Mesodermal cell (in vitro differentiated cells): Measurements from ENCODE around the gene SHFL. TPM values are rescaled to one million over a fixed set of nuclear protein-coding genes. Genes with fewer than 3 reads are reported as not detected.

Source experiments
- H3K27ac ChIP-seq: 2 replicates; pipeline ENCODE4 v1.7.0; 2013; ENCODE audit warnings: mild to moderate bottlenecking, low read depth, low read length, moderate library complexity; ENCODE audit not compliant: severe bottlenecking
- H3K36me3 ChIP-seq: 2 replicates; pipeline ENCODE4 v1.7.1; 2013; ENCODE audit warnings: mild to moderate bottlenecking, low read length, moderate library complexity; ENCODE audit not compliant: control insufficient read depth, insufficient read depth
- H3K4me1 ChIP-seq: one replicate; pipeline ENCODE4 v1.7.1; 2013; ENCODE audit warnings: mild to moderate bottlenecking, low read length; ENCODE audit not compliant: insufficient read depth, control insufficient read depth, poor library complexity, severe bottlenecking
- H3K4me3 ChIP-seq: 2 replicates; pipeline ENCODE4 v1.7.0; 2013; ENCODE audit warnings: low read length, control low read depth, mild to moderate bottlenecking; ENCODE audit not compliant: insufficient read depth, poor library complexity, severe bottlenecking; ENCODE audit errors: extremely low read depth
- H3K9me3 ChIP-seq: 2 replicates; pipeline ENCODE4 v1.7.1; 2013; ENCODE audit warnings: mild to moderate bottlenecking, low read length, moderate library complexity; ENCODE audit not compliant: control insufficient read depth
- WGBS, 2 experiments: methylation state at CpG; one replicate each; pipeline ENCODE4 v1.1.5; 2013; ENCODE audit warnings: missing lambda C conversion rate in 2 of 2; ENCODE audit not compliant: insufficient coverage in 2 of 2; 5-methylcytosine and 5-hydroxymethylcytosine counted together
- polyA plus RNA-seq, 2 experiments: library from polyadenylated mRNA; stranded (reverse); fragments of 50-300 nt; gene quantifications; one replicate each; pipeline ENCODE4 v1.2.3, GENCODE V29; 2013

The SHFL gene
- 5.1 TPM for polyA plus RNA-seq (2013, experiment 1 of 2)
- polyA plus RNA-seq (2013, experiment 2 of 2), result 3.7 TPM

DNA sequence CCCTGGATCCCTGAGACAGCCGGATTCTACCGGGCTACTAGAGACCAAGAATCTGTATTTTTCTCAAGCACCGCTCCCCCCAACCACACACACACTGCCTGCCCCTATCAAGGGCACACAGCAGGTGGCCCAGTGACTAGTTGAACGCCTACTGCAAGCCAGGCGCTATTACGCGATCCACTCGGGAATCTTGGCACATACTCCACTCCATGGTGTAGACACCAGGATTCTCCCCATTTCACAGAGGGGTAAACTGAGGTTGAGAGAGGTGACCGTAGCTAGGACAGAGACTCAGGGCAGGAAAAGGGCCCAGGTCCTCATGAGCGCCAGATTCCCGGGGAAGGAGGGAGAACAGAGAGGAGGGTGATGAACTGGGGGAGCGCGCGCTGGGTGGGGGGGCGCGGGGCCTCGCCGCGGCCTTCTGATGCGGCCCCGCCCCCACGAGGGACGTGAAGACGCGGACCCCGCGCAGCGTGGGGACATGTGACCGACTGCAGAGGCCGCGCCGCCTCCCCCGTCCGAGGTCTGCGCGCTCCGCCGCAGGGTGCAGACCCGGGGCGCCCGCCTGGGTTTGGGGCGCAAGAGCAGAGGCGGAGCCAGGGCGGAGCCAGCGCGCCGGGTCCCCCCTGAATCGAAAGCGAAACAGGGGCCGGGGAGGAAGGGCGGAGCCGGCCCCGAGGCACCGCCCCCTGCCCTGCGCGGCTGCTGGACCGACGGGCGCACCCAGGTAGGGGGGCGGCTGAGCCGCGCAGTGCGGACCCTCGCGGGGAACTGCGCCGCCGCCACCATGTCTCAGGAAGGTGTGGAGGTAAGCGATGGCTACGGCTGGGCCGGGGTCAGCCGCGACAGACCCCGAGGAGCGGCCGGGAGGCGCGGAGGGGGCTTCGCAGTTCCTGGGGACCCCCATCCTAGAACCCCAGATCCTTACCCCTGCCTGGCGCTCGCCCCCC, at the start of gene SHFL:
Gene SHFL, plus strand, starts transcription at position 677 of the 950 bp plus-strand sequence. Its CDS starts 111 bp downstream, at position 788.
- H3K27ac ChIP-seq, result no peak within 1 kb of the TSS
- WGBS, 2 experiments, result 5% methylated on average over 38 to 58 of the region's 81 CpGs
- H3K9me3 ChIP-seq, result no peaks in the 10 kb centered on the region
- H3K4me3 ChIP-seq, result peak within 1 kb of the TSS; percentile 51
- peaks cover 7% of the 10 kb centered on the region for H3K4me1 ChIP-seq
- H3K36me3 ChIP-seq, result no peaks in the 10 kb centered on the region

DNA sequence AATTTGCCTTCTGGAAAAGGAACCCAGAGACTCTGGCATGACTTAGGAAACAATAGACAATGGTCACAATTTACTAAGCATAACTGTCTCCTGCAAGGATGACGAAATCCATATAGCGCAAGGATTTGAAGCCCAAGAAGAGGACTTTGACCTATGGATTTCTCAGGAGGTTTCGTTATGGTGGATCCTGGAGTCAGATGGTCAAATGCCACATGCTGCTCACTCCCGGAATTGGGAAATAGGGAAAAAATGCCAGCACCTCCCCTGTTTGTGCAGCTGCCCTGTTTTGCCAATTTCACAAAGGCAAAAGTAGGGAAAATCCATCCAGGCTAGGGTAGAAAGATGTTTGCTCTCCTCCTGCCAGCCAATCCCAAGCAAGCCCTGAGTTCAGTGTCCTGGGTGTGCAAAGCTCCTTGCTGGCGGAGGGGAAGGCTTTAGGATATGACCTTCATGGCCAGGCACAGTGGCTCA, 49.5 kb upstream of the SHFL start:
- H3K4me1 ChIP-seq, result no peaks in the 10 kb centered on the region
- peaks cover 2% of the 10 kb centered on the region for H3K9me3 ChIP-seq
- WGBS, 2 experiments, result 79 to 84% methylated on average over 4 to 5 of the region's 5 CpGs
- H3K36me3 ChIP-seq, result no peaks in the 10 kb centered on the region
- H3K4me3 ChIP-seq, result no peak overlapping the region
- no peak overlapping the region for H3K27ac ChIP-seq

DNA sequence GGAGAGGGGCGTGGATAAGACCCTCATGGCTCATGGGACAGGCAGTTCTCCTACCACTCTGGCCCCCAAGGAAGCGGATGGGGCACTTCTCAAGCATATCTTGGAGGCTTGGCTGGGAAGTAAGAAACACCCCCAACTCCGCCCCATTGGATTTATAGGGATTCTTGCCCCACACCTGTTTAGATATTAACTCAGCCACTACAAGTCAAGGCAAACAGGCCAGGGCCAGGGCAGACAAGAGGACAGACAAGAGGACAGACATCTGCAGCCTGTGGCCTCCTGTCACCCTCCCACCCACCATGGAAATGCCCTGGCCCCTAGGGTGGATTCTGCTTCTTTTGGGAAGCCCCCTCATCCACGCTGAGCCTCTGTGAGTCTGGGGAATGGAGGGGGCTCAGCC, 48.8 kb upstream of the SHFL start:
- H3K27ac ChIP-seq, result no peak overlapping the region
- no peaks in the 10 kb centered on the region for H3K4me1 ChIP-seq
- H3K4me3 ChIP-seq, result no peak overlapping the region
- 40 to 54% methylated on average over 1 to 3 of the region's 4 CpGs for WGBS, 2 experiments
- peaks cover 8% of the 10 kb centered on the region for H3K9me3 ChIP-seq
- no peaks in the 10 kb centered on the region for H3K36me3 ChIP-seq

DNA sequence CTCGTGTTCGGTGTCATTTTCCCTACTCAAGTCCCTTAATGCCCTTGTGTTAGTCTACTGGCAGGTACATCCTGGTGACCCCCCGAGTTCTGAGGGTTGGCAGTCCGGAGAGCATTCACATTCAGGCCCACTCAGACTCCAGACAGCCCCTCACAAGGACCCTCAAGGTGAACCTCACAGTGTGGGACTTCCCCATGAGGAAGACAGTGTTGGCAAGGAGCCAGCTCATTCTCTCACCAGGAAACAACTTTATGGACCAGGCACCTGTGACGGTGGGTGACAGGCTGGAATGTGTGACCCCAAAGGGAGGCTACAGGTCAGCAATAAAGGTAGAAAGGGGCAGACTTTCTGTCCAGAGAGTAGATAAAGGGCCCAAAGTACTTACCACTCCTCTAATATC, 48.3 kb upstream of the SHFL start:
- Histone ChIP-seq H3K36me3 (no peaks in the 10 kb centered on the region), H3K4me3 (no peak overlapping the region), H3K4me1 (no peaks in the 10 kb centered on the region), H3K9me3 (peaks cover 8% of the 10 kb centered on the region), H3K27ac (no peak overlapping the region)
- WGBS, 2 experiments, result 62% methylated on average over 4 of the region's 5 CpGs

DNA sequence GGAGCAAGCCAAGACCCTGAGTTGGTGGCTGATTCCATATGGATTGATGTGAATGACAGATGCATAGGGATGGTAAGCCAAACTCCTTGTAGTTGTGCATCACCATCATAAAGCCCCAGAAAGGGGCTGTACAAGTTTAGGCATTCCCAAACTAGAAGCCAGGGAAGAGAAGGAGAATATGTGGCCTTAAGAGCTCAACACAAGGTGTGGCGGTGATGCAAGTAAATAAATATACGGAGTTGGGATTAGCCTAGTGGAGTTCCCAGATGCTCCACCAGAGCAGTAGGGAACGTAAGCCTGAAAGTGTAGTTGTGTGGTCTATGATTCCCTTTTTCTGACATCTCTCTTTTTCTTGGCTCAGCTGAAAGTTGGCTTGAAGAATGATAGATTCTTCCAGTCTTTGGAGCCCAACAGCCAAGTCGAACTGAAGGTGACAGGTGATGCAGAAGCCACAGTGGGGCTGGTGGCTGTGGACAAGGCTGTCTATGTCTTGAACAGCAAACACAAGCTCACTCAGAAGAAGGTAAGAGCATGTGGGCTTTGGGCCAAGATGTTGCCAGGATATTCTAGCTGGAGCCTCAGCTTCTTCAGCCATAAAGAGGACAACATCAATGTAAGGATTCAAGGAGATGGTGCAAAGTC, 42.7 kb upstream of the SHFL start:
- 67 to 84% methylated on average over 3 to 4 of the region's 4 CpGs for WGBS, 2 experiments

DNA sequence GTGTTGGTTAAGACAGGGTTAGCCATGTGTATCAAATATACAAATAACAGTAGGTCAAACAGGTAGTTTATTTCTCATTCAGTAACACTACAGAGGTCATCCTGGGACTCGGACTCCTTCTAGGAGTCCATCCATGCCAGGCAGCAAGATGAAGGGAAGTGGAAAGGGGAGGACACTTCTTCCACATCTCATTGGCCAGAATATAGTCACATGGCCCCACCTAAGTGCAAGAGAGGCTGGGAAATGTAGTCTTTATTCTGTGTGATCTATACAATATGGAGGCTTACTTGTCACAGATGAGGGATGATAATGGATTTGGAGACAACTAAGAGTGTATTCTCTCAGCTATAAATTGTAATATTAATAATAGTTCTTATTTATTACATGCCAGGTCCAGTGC, 41.7 kb upstream of the SHFL start:
- no CpG with 5 or more reads among the region's 1 CpG for WGBS, 2 experiments
- Histone ChIP-seq H3K4me3 (no peak overlapping the region), H3K36me3 (no peaks in the 10 kb centered on the region), H3K4me1 (no peaks in the 10 kb centered on the region), H3K27ac (no peak overlapping the region), H3K9me3 (peaks cover 29% of the 10 kb centered on the region)

More for the DNA sequence above, 42.7 kb upstream of the SHFL start:
- peaks cover 29% of the 10 kb centered on the region for H3K9me3 ChIP-seq
- H3K4me1 ChIP-seq, result no peaks in the 10 kb centered on the region
- no peak overlapping the region for H3K27ac ChIP-seq
- no peak overlapping the region for H3K4me3 ChIP-seq
- no peaks in the 10 kb centered on the region for H3K36me3 ChIP-seq

DNA sequence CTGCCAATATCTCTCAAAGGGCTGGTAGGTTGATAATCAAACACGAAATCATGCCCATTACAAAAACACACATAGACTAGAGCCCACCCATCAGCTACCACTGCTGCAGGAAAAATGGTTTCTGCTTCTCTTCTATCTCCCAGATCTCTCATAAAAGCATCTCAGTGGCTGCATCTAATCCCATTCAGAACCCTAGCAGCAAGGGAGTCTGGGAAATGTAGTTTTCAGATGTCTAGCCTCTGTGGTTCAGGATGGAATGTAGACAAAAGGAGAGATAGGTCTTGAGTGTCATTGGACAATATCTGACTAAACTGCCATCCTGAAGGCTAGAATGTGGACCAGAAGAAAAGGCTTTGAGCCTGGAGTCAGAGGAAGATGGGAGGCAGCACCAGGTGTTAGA, 40.7 kb upstream of the SHFL start:
- no peak overlapping the region for H3K27ac ChIP-seq
- peaks cover 29% of the 10 kb centered on the region for H3K9me3 ChIP-seq
- no peaks in the 10 kb centered on the region for H3K36me3 ChIP-seq
- WGBS, 2 experiments, result 25% methylated on average over 1 of the region's 1 CpG; no CpG with 5 or more reads in 1 of the 2 experiments
- no peak overlapping the region for H3K4me3 ChIP-seq
- H3K4me1 ChIP-seq, result no peaks in the 10 kb centered on the region

DNA sequence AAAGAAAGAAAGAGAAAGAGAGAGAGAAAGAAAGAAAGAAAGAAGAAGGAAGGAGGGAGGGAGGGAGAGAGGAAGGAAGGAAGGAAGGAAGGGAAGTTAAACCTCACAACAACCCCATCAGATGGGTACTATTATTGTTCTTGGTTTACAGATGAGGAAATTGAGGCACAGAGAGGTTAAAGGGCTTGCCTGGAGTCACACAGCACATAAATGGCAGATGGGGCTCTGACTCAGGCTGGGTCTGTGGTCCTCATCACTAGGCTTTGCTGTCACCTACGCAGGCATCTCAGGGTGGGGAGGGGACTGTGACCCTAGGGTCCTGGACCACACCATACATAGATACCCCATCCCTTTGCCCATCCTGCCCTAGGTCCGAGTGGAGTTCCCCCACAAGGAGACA, 36.5 kb upstream of the SHFL start:
- 43 to 67% methylated on average over 1 of the region's 2 CpGs for WGBS, 2 experiments

DNA sequence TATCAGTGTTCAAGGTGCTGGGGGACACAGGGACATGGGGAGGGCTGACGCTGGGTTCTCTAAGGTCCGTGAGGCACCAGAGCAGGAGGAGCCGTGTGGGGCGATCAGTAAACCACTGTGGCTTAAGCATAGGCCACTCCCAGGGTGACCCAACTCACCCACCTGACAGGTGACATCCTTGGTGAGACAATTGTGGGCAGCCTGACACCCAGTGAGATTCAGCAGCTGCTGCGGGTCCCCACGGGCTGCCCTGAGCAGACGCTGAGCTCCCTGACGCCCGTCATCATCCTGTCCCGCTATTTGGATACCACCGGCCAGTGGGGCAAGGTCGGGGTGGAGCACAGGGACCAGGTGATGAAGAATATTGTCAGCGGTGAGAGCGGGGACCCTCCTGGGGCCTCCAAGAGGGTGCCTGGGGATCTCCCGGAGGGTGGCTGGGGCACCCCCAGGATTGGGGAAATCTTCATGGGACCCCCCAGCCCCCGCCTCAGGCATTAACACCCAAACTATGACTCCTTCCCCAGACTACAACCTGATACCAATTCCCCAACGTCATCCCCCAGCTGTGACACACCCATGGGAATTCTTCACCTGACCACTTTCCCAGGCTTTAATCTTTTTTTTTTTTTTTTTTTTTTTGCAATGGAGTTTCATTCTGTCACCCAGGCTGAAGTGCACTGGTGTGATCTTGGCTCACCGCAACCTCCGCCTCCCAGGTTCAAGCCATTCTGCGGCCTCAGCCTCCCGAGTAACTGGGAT, 33.3 kb upstream of the SHFL start:
- H3K36me3 ChIP-seq, result no peaks in the 10 kb centered on the region
- H3K27ac ChIP-seq, result no peak overlapping the region
- WGBS, 2 experiments, result 78% methylated on average over 14 to 16 of the region's 21 CpGs
- no peaks in the 10 kb centered on the region for H3K9me3 ChIP-seq
- H3K4me1 ChIP-seq, result no peaks in the 10 kb centered on the region
- H3K4me3 ChIP-seq, result no peak overlapping the region

More for the DNA sequence above, 36.5 kb upstream of the SHFL start:
- no peak overlapping the region for H3K4me3 ChIP-seq
- H3K9me3 ChIP-seq, result peaks cover 10% of the 10 kb centered on the region
- no peak overlapping the region for H3K27ac ChIP-seq
- no peaks in the 10 kb centered on the region for H3K36me3 ChIP-seq
- H3K4me1 ChIP-seq, result no peaks in the 10 kb centered on the region

DNA sequence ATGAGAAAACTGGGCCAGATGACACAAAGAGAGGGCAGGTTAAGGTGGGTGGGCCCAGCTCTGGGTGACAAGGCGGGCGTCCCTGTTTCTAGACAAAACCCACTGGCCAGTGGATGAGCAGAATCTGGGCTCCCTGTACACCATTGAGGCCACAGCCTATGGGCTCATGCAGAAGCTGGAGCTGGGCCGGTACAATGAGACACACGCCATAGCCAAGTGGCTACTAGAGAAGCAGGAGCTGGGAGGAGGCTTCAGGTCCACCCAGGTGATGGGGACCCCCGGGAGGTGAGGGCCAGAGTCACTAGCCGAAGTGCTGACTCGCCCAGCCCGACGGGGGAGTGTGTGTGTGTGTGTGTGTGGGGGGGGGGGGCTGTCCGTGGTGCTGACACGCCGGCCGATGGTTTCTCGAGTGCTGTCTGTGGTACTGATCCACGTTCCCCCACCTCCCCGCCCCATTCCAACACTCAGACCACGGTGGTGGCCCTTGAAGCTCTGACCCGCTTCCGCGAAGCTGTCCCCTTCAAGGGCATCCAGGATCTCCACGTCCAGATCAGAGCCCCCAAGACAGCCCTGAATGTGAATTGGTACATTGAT, 24.3 kb upstream of the SHFL start:
- no peaks in the 10 kb centered on the region for H3K4me1 ChIP-seq
- WGBS, 2 experiments, result 39 to 56% methylated on average over 7 to 11 of the region's 21 CpGs
- H3K4me3 ChIP-seq, result no peak overlapping the region
- no peaks in the 10 kb centered on the region for H3K36me3 ChIP-seq
- H3K9me3 ChIP-seq, result no peaks in the 10 kb centered on the region
- H3K27ac ChIP-seq, result no peak overlapping the region
